Fibroblast of mammary gland (primary cell): ENCODE measurements around the gene FRS2.
"Not testable (repeated sequence)": the region's sequence is repeated elsewhere in the genome, so short reads cannot be mapped to it uniquely, and the experiment has no call there.

Experiments used
- DNase-seq: peaks from one replicate; pipeline ENCODE4 v3.0.0-alpha.2; 2010; ENCODE audit warnings: low read depth
- H3K4me3 ChIP-seq: 2 replicates; pipeline ENCODE4 v1.5.1; 2011; ENCODE audit warnings: low read depth, mild to moderate bottlenecking, low read length, moderate library complexity; ENCODE audit not compliant: control insufficient read depth
- TF ChIP-seq, protein P1 (sequence below): conservative IDR thresholded peaks from 2 replicates; pipeline ENCODE4 v1.5.1; 2011; ENCODE audit warnings: low read depth, low read length, inconsistent platforms; ENCODE audit not compliant: control insufficient read depth, insufficient read depth

The FRS2 gene

DNA sequence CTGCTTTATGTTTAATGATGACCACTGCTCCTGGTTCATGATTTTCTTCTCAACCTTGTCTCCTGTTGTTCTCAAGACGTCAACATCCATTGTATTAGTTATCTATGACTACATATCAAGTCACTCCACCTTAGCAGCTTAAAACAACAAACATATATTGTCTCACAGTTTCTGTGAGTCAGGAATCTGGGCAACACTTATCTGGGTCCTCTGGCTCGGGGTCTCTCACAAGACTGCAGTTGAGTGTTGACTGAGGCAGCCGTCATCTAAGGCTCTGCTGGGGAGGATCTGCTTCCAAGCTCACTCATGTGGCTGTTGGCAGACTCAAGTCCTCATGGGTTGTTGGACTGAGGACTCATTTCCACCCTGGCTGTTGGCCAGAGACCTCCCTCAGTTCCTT, 27.3 kb upstream of the FRS2 start:
- DNase-seq: peak; percentile 90
- no peak overlapping the region for H3K4me3 ChIP-seq
- TF ChIP-seq, protein P1, sequence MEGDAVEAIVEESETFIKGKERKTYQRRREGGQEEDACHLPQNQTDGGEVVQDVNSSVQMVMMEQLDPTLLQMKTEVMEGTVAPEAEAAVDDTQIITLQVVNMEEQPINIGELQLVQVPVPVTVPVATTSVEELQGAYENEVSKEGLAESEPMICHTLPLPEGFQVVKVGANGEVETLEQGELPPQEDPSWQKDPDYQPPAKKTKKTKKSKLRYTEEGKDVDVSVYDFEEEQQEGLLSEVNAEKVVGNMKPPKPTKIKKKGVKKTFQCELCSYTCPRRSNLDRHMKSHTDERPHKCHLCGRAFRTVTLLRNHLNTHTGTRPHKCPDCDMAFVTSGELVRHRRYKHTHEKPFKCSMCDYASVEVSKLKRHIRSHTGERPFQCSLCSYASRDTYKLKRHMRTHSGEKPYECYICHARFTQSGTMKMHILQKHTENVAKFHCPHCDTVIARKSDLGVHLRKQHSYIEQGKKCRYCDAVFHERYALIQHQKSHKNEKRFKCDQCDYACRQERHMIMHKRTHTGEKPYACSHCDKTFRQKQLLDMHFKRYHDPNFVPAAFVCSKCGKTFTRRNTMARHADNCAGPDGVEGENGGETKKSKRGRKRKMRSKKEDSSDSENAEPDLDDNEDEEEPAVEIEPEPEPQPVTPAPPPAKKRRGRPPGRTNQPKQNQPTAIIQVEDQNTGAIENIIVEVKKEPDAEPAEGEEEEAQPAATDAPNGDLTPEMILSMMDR: no peak

DNA sequence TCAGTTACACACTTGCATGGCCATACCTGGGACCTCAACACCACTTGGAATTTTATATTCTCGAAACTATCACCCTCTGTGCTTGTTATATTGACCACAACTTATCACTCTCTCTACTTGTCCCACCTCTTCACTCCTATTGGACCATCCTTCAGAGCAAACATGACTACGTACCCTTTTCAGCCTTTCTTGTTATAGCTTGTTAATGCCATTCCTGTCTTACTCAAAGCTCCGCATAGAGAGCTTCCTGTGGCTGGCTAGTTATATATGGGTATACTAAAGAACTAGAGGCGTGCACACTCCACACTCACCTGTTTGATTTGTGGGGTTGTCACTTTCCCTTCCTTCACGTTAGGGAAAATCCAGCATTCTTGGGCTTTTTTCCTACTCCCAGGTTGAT, 26.3 kb upstream of the FRS2 start:
- TF ChIP-seq, protein P1: no peak
- no peak overlapping the region for H3K4me3 ChIP-seq
- DNase-seq: no peak

DNA sequence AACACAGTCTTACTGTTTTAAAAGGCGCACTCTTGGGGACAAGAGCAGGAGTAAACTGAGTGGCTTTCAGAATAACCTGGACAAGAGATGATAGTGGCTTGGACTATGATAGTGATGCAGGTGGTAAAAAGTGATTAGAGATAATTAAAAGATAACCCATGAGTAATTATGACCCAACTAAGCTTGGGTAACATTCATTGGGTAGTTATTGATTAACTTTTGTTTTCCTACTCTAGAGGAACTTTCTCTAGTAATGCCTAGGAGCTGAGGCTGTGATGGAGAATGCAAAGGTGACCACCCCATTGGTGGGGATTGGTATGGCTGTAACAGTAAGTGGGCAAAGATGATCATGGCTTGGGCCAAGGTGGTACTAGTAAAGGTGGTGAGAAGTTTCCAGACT, 22.3 kb upstream of the FRS2 start:
- TF ChIP-seq, protein P1: no peak
- DNase-seq: no peak
- no peak overlapping the region for H3K4me3 ChIP-seq

- H3K4me3 ChIP-seq, DNase-seq: not testable (repeated sequence)
Observed at GRCh38 chr12:69452598-69453132, 17.5 kb upstream of the FRS2 start.

- TF ChIP-seq, protein P1: no peak
Observed at GRCh38 chr12:69456239-69456638, 13.9 kb upstream of the FRS2 start.

DNA sequence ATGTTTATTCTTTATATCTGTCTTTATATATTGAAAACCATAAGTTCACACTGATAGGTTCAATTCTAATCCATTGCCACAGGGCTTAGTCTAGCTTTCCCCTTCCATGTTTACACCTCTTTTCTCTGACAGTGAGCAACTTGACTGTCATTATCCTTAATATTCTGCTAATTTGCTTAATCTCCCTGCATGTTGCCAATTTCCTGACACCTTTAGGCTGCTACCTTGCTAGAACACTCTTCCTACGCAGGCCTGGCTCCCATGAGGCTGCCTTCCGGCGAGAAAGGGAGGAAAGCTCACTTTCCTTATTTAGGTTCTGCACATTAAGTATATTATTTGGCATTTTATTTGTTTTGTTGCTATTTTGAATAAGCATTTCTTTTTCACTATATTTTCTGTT, 12.8 kb upstream of the FRS2 start:
- DNase-seq: no peak
- TF ChIP-seq, protein P1: no peak

More at GRCh38 chr12:69456239-69456638, 13.9 kb upstream of the FRS2 start:
- H3K4me3 ChIP-seq: no peak overlapping the region
- no peak for DNase-seq

DNA sequence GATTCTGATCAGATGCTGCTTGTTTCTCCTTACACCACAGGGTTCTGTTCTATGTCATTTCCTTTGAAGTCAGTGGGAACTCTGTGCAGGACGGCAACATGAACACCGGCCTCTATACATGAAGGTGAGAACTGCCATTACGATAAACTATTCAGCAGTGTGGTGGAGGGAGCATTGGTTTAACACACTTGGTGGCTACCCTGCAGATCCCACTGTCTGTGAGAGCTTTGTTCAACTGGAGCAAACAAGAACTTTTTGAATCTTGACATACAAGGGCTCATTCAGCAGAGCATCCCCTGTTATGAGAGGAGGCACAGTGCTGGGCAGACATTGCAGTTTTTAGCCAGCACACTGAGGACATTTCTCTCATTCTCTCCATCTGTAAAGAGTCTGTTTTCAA, 10.7 kb upstream of the FRS2 start:
- H3K4me3 ChIP-seq: no peak overlapping the region
- DNase-seq: no peak
- TF ChIP-seq, protein P1: no peak

More for the DNA sequence above, 12.8 kb upstream of the FRS2 start:
- no peak overlapping the region for H3K4me3 ChIP-seq
